ENCODE results near the gene PTPRT. TPM values are rescaled to one million over a fixed set of nuclear protein-coding genes. Genes with fewer than 3 reads are reported as not detected.

PTPRT gene
- polyA plus RNA-seq, 3 donors = not detected

GRCh38 chr20:42594011-42594410 lies 595.7 kb downstream of the PTPRT start:
- no peaks in the 10 kb centered on the region for H3K79me2 ChIP-seq (ENCODE audit: insufficient read depth, low read length)
- 88% methylated on average over 6 of the region's 7 CpGs for WGBS (ENCODE audit: insufficient coverage)

DNA sequence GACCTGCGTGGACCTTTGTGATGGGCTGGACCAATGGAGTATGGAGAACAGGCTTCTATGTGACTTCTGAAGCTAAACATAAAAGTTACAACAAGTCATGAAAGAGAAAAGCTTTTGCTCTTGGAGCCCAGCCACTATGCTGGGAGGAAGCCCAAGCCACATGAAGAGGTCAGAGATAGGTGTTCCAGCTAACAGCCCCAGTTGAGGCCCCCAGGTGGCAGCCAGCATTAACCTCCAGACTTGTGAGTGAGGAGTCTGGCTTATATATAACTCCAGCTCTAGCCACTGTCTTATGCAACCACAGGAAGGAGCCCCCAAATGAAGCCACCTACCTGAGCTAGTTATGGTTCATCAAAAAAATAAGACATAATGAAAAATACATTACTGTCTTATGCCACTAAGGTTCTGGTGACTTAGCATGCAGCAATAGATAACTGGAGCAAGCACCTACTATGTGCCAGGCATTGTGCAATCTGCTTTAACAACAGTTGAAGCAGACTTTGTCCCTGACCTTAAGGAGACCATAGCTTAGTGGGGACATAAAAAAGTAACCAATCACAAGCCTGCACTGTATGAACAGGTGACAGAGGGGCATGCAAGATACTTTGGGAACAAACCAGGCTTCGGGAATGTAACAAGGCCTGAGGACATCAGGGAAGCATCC lies 599.6 kb downstream of the PTPRT start:
- Mint-ChIP-seq H3K4me3 (no peak overlapping the region), H3K4me1 (no peaks in the 10 kb centered on the region), H3K36me3 (no peaks in the 10 kb centered on the region), H3K27me3 (ENCODE audit: low read depth in 3 of 3) (peaks cover 0 to 2% (median 0%) of the 10 kb centered on the region in 3 donors), H3K27ac (no peak overlapping the region), H3K9me3 (peaks cover 0 to 7% (median 0%) of the 10 kb centered on the region in 7 donors)
- H3K27me3 ChIP-seq (ENCODE audit: control insufficient read depth in 2 of 2, insufficient read depth in 2 of 2, low read length in 2 of 2) = no peaks in the 10 kb centered on the region
- no peaks in the 10 kb centered on the region for H3K36me3 ChIP-seq (replicated peaks in 1 of 2; ENCODE audit: control insufficient read depth in 1 of 2, insufficient read depth in 2 of 2, low read length in 2 of 2)
- no peaks in the 10 kb centered on the region for H4K20me1 ChIP-seq (ENCODE audit: insufficient read depth, low read length)
- no peak overlapping the region for H3K4me3 ChIP-seq (replicated peaks in 1 of 3; ENCODE audit: low read depth in 2 of 3, low read length in 3 of 3)
- H3K9me3 ChIP-seq (replicated peaks in 1 of 2; ENCODE audit: control insufficient read depth in 1 of 2, insufficient read depth in 1 of 2, low read length in 2 of 2) = no peaks in the 10 kb centered on the region
- no peak for TF ChIP-seq CTCF (IDR thresholded peaks at IDR 0.05)
- H2AFZ ChIP-seq (ENCODE audit: insufficient read depth, low read depth, low read length, poor library complexity, severe bottlenecking) = no peak overlapping the region
- DNase-seq = no peak
- H3K4me2 ChIP-seq (replicated peaks; ENCODE audit: extremely low read depth, low read length, poor library complexity, severe bottlenecking) = no peak overlapping the region
- no peak overlapping the region for H3K27ac ChIP-seq (ENCODE audit: low read depth in 1 of 2, low read length in 2 of 2)
- intact Hi-C loops (cut with micrococcal nuclease) = no loop called here
- no peaks in the 10 kb centered on the region for H3K4me1 ChIP-seq (ENCODE audit: control insufficient read depth in 1 of 2, insufficient read depth in 2 of 2, low read length in 2 of 2)
- no peaks in the 10 kb centered on the region for H3K79me2 ChIP-seq (ENCODE audit: insufficient read depth, low read length)
- H3K9ac ChIP-seq (ENCODE audit: insufficient read depth, low read length, poor library complexity, severe bottlenecking) = no peak overlapping the region
- WGBS (ENCODE audit: insufficient coverage) = 100% methylated on average over 1 of the region's 2 CpGs

More at GRCh38 chr20:42594011-42594410, 595.7 kb downstream of the PTPRT start:
- no peak overlapping the region for H3K4me3 Mint-ChIP-seq
- peaks cover 0 to 3% (median 0%) of the 10 kb centered on the region in 7 donors for H3K9me3 Mint-ChIP-seq
- H3K4me1 Mint-ChIP-seq = peaks cover 7% of the 10 kb centered on the region
- no peak for DNase-seq
- no peak overlapping the region for H3K4me3 ChIP-seq (replicated peaks in 1 of 3; ENCODE audit: low read depth in 2 of 3, low read length in 3 of 3)
- TF ChIP-seq CTCF (IDR thresholded peaks at IDR 0.05) = no peak
- no peaks in the 10 kb centered on the region for H4K20me1 ChIP-seq (ENCODE audit: insufficient read depth, low read length)
- H3K27ac ChIP-seq (ENCODE audit: low read depth in 1 of 2, low read length in 2 of 2) = no peak overlapping the region
- H3K9me3 ChIP-seq (replicated peaks in 1 of 2; ENCODE audit: control insufficient read depth in 1 of 2, insufficient read depth in 1 of 2, low read length in 2 of 2) = no peaks in the 10 kb centered on the region
- H3K27me3 Mint-ChIP-seq (ENCODE audit: low read depth in 3 of 3) = peaks cover 0 to 2% (median 0%) of the 10 kb centered on the region in 3 donors
- intact Hi-C loops (cut with micrococcal nuclease) = no loop called here
- H3K27me3 ChIP-seq (ENCODE audit: control insufficient read depth in 2 of 2, insufficient read depth in 2 of 2, low read length in 2 of 2) = no peaks in the 10 kb centered on the region
- no peak overlapping the region for H2AFZ ChIP-seq (ENCODE audit: insufficient read depth, low read depth, low read length, poor library complexity, severe bottlenecking)
- H3K4me1 ChIP-seq (ENCODE audit: control insufficient read depth in 1 of 2, insufficient read depth in 2 of 2, low read length in 2 of 2) = peaks cover 5 to 8% of the 10 kb centered on the region in 2 donors
- no peak overlapping the region for H3K4me2 ChIP-seq (replicated peaks; ENCODE audit: extremely low read depth, low read length, poor library complexity, severe bottlenecking)
- H3K36me3 Mint-ChIP-seq = no peaks in the 10 kb centered on the region
- no peak overlapping the region for H3K27ac Mint-ChIP-seq
- H3K36me3 ChIP-seq (replicated peaks in 1 of 2; ENCODE audit: control insufficient read depth in 1 of 2, insufficient read depth in 2 of 2, low read length in 2 of 2) = no peaks in the 10 kb centered on the region
- H3K9ac ChIP-seq (ENCODE audit: insufficient read depth, low read length, poor library complexity, severe bottlenecking) = no peak overlapping the region

Data from CD14-positive monocyte (primary cell).